DMS 273 (cell line): ENCODE results near the gene LINGO3.

ENCODE experiments used
- DNase-seq: peaks from one replicate; lab custom pipeline; 2025; ENCODE audit not compliant: unreplicated experiment; lab: John Stamatoyannopoulos, UW

The LINGO3 gene

DNA sequence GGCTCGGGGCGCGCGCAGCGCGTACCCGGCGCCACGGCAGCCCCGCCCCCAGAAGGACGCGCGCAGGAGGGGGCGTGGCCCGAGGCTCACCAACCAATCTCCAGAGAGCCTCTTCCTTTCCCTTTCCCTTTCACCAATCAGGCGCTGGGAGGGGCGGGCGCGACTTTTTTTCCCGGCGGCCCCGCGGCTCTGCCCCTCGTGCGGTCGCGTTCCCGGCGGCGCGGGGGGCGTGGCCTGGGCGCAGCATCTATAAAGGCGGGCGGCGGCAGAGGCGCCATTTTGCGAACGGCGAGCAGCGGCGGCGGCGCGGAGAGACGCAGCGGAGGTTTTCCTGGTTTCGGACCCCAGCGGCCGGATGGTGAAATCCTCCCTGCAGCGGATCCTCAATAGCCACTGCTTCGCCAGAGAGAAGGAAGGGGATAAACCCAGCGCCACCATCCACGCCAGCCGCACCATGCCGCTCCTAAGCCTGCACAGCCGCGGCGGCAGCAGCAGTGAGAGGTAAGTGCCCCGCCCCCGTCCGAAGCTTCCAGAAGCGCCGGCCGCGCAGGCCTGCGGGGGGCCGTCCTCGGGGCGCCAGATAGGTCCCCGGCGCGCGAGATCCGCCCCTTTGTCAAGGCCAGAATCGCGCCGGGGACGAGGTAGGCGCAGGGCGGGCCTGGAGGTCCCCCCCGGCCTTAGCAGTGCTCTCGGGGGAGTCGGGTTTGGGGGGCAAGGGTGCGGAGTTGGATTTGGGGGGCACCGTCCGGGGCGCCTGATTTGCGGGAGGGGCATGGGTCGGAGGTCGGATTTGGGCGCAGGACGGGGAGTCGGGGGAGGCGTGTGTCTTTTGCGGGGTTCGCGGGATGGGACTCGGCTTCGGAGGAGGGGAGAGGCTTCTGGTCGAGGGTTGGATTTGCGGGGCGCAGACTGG, 38.5 kb downstream of the LINGO3 start:
- DNase-seq, result peak; percentile 98

DNA sequence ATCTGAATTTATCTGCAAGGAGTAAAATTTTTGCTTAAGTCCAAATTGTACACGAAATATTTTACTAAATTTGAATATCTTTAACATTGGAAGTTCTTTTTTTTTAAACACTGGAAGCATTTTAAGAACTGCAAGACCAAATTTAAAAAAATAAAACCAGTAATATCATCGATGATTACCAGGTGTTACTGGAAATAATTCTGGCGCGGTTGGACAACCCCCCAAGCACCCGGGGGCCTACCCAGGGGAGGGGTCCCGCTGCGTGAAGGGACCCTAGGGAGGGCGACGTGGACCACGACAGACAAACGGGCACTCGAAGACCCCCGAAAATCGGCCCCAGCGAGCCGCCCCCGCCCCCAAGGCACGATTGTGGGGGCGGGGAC, 39.1 kb downstream of the LINGO3 start:
- DNase-seq, result no peak

DNA sequence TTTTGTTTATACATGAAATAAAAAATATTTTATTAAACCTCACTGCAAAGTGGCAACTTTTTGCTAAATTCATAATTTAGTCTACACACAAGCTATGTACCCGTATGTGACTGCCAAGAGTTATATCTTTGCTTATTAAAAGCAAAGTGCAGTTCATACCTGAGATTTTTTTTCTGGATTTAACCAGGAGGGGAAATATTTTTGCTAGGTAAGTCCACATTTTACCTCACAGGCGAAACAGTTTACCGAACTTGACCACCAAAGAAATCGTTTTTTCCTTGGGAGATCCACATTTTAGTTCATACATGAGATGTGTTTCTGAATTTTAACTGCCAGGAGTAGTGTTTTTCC, 39.5 kb downstream of the LINGO3 start:
- DNase-seq, result no peak

DNA sequence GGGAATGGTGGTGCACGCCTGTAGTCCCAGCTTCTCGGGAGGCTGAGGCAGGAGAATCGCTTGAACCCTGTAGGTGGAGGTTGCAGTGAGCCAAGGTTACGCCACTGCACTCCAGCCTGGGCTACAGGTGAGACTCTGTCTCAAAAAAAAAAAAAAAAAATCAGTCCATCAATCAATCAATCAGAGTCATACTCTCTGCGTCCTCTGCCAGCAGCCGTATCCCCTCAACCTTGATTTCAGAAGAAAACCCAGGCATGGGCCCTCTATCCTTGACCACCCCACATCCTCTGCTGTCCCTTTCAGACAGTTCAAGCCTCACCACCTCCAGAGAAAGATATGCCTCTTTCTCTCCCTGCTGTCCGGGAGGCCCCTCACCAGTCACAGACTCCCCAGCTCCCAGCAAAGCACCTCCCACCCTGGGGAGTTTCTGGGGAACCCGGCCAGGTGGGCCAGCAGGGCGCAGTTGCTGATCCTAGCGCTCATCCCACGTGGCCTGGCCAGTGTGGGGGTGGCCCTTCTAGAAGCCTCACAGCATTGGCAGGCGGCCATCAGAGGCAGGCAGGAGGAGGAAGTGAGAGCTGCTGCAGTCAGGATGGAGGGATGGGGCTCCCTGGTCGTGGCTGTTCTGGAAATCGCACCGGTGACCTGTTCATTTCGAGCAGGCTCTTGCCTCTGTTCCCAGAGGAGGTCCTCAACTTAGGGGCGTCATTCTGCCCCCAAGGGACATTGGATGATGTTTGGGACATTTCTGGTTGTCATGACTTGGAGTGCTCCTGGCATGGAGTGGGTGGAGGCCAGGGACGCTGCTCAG, 41.6 kb downstream of the LINGO3 start:
- DNase-seq, result peak; percentile 65

DNA sequence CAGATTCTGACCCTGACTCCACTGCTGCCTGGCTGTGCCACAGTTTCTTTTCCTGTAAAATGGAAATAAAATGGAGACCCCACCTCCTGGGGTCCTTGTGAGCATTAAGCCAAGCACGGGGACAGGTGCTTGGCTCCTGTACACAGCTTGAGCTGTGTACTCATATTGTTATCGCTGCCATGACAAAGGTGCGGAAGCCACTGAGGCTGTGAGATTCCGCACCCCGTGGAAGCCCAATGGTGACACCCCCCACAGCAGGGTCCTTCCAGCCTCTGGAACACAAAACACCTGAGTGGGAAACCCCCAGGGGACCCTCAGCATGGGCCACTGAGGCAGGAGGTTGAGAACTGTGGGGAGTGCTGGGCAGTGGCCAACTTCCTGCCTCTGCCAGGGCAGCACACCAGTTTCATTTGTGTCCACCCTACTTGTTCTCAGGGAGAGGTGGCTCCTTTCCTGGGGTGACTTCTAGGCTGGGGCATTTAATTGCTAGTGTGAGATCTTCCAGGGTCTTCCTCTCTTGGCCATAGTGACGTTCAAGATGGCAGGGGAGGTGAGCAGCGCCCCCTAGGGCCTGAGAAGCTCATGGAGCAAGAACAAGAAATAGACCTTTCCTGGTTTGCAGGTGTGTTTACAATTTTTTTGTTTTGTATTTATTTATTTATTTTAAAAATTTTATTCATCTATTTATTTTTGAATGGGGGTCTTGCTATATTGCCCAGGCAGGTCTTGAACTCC, 46.3 kb downstream of the LINGO3 start:
- DNase-seq, result peak; percentile 54

DNA sequence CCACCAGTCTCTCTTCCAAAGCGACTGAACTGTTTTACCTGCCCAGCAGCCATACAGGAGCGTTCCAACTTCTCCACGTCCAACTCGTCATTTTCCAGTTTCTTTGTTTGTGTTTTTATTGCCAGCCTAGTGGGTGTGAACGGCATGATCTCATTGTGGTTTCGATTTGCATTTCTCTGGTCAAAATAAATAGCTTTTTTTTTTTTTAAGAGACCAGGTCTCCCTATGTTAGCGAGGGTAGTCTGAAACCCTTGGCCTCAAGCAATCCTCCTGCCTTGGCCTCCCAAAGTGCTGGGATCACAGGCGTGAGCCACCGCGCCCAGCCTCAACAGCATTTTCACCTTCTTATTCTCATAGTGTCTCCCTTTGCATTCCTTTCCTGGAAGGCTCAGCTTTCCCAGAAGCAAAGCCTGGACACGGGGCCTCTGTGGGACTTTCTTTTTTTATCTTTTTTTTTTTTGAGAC, 47.6 kb downstream of the LINGO3 start:
- no peak for DNase-seq

DNA sequence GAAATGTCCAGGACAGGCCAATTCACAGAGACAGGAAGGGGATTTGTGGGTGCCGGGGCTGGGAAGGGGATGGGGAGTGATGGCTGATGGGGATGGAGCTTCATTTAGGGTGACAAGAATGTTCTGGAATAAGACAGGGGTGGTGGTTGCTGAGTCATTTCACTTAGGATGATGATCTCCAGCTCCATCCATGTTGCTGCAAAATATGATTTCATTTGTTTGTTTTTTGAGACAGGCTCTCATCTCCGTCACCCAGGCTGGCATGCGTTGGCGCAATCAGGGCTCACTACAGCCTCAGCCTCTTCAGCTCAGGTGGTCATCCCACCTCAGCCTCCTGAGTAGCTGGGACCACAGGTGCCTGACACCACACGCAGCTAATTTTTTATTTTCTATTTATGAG, 48.6 kb downstream of the LINGO3 start:
- DNase-seq, result no peak
